Natural killer cell treated with Interleukin-12 subunit alpha and Interleukin-12 subunit beta and Interleukin-15 and Interleukin-18, amount 100 ng/mL, for 72 hours (primary cell): ENCODE measurements around the gene PLA1A. TPM values are rescaled to one million over a fixed set of nuclear protein-coding genes. Genes with fewer than 3 reads are reported as not detected.

Experiments used
- ATAC-seq, 2 donors: fragments of 150-1000 bp; cut with Tn5 transposase in 1 of 2; sonication (Bioruptor Pico), chemical (Tn5 transposase) in 1 of 2; 2 replicates each; pipeline ENCODE4 v1.10.0; 2021
- DNase-seq: peaks from one replicate; pipeline ENCODE4 v3.0.0; 2022; ENCODE audit warnings: low spot score
- H3K27ac Mint-ChIP-seq, 2 donors: 1 replicate in 1 of 2; 2 replicates in 1 of 2; pipeline ENCODE4 v1.8.0; 2022; ENCODE audit warnings: mixed read lengths in 2 of 2, mild to moderate bottlenecking in 1 of 2, moderate library complexity in 1 of 2
- H3K27me3 Mint-ChIP-seq, 2 donors: 1 replicate in 1 of 2; 2 replicates in 1 of 2; pipeline ENCODE4 v1.8.0; 2022; ENCODE audit warnings: mixed read lengths in 2 of 2
- H3K36me3 Mint-ChIP-seq: one replicate; pipeline ENCODE4 v1.8.0; 2022; ENCODE audit warnings: mixed read lengths
- H3K4me1 Mint-ChIP-seq, 2 donors: 1 replicate in 1 of 2; 2 replicates in 1 of 2; pipeline ENCODE4 v1.8.0; 2022; ENCODE audit warnings: low read depth in 2 of 2, mixed read lengths in 2 of 2, mild to moderate bottlenecking in 1 of 2
- H3K4me3 Mint-ChIP-seq: one replicate; pipeline ENCODE4 v1.8.0; 2022; ENCODE audit warnings: mixed read lengths
- H3K9me3 Mint-ChIP-seq: 2 replicates; pipeline ENCODE4 v1.8.0; 2022; ENCODE audit warnings: mixed read lengths
- total RNA-seq, 2 donors: library from RNA; stranded (reverse); gene quantifications; one replicate each; pipeline ENCODE4 v1.2.3, GENCODE V29; 2022

PLA1A gene
- total RNA-seq, 2 donors from 2014 or later = 0.19 TPM; not detected in 1

DNA sequence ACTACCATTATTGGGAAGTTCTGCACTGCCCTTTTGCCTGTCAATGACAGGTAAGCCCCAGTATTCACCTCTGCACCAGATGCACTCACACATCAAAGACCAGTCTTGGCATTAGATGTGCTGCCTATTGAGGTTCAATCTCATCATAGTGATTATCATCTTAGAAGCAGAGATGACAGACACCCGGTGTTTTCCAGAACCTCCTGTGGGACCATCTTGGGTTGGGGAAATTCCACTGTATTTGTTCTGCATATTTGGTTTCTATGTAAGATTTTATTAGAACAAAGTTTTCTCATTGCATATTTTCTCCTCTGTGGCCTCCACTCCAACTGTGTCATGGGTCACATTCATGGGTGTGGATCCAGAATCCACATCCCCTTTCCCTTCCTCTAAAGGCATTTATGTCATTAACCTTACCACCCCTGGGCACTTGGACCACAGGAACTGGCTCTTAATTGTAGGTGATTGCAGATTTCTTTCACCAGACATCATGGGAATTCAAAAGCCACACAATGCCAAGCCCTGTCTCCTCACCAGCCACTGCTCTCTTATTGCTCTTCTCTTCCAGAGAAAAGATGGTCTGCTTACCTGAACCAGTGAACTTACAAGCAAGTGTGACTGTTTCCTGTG, 31.2 kb downstream of the PLA1A start:
- H3K36me3 Mint-ChIP-seq = no peaks in the 10 kb centered on the region
- peaks cover 17 to 21% of the 10 kb centered on the region in 2 donors for H3K4me1 Mint-ChIP-seq
- no peak for DNase-seq
- peaks cover 0 to 17% of the 10 kb centered on the region in 2 donors for H3K27me3 Mint-ChIP-seq
- H3K4me3 Mint-ChIP-seq = no peak overlapping the region
- H3K27ac Mint-ChIP-seq = no peak overlapping the region
- ATAC-seq = no peak
- H3K9me3 Mint-ChIP-seq = no peaks in the 10 kb centered on the region

DNA sequence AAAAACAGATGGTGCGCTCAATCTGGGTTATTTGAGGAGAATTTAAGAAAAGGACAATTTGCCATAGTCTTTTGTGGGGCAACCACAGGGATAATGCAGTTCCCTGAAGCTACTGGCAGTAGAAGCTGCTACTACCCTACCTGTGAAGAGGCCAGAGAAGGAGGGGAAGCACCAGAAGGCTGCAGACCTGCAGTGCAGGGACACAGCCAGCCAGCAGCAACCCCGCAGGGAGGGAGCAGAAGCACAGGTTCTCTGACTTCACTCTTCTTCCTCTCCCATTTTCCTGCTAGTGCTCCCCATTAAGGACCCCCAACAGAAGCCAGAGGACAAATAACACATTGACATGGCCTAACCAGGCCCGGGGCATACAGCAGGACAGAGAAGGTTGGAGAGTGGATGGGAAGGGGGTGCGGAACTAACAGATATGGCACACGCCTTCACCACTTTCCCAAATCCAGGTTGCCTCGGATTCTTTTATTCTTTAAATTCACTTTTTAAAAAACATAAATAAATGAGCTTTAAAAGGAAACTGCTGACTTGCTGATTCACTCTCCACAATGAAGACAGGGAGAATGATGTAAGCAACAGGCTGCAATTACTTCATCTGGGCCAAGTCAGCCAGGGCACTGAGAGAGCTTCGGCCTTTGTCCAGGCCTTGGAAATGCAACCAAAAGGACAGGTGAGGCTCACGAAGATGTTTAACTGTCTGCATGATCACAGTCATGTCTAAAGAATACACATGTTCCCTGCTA, 32.6 kb downstream of the PLA1A start:
- DNase-seq = no peak
- no peaks in the 10 kb centered on the region for H3K36me3 Mint-ChIP-seq
- H3K27me3 Mint-ChIP-seq = peaks cover 0 to 14% of the 10 kb centered on the region in 2 donors
- no peak overlapping the region for H3K4me3 Mint-ChIP-seq
- H3K9me3 Mint-ChIP-seq = no peaks in the 10 kb centered on the region
- no peak overlapping the region for H3K27ac Mint-ChIP-seq
- peaks cover 14 to 21% of the 10 kb centered on the region in 2 donors for H3K4me1 Mint-ChIP-seq
- ATAC-seq = no peak

DNA sequence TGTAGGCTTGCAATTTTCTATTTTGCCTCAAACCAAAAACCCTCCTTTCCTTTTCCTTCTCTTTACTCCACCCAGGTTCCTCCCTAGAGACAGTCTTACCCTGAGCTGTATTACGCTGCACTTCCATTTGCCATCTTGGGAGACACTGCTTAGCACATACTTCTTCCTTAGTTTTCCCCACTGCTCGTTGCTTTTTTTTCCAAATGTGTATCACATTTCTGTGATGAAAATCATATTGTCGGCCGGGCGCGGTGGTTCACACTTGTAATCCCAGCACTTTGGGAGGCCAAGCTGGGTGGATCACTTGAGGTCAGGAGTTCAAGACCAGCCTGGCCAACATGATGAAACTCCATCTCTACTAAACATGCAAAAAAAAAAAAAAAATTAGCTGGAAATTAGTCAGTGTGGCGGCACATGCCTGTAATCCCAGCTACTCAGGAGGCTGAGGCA, 33.2 kb downstream of the PLA1A start:
- no peaks in the 10 kb centered on the region for H3K9me3 Mint-ChIP-seq
- H3K36me3 Mint-ChIP-seq = no peaks in the 10 kb centered on the region
- DNase-seq (no peak), ATAC-seq (no peak)
- H3K4me1 Mint-ChIP-seq = peaks cover 14 to 21% of the 10 kb centered on the region in 2 donors
- peaks cover 0 to 12% of the 10 kb centered on the region in 2 donors for H3K27me3 Mint-ChIP-seq
- no peak overlapping the region for H3K4me3 Mint-ChIP-seq
- no peak overlapping the region for H3K27ac Mint-ChIP-seq

DNA sequence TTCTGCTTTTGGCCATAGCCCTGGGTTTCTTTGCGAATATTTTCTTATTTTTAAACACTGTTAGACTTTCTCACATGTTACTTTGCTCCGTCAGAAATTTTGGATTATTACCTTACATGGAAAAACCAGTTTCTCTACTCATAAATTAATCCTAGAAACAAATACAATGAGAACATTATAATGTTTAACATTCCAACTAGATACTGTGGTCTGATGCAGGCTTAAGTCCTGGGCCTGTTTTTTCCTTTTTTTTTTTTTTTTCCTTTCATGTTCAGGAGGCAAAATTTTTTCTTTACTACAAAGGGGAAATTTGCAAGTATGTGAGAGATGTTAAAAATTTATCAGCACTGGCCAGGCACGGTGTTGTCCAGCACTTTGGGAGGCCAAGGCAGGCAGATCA, 33.8 kb downstream of the PLA1A start:
- Mint-ChIP-seq H3K9me3 (no peaks in the 10 kb centered on the region), H3K4me3 (no peak overlapping the region), H3K27ac (no peak overlapping the region), H3K4me1 (peaks cover 14 to 15% of the 10 kb centered on the region in 2 donors), H3K36me3 (no peaks in the 10 kb centered on the region), H3K27me3 (peaks cover 0 to 12% of the 10 kb centered on the region in 2 donors)
- DNase-seq (no peak), ATAC-seq (no peak)

DNA sequence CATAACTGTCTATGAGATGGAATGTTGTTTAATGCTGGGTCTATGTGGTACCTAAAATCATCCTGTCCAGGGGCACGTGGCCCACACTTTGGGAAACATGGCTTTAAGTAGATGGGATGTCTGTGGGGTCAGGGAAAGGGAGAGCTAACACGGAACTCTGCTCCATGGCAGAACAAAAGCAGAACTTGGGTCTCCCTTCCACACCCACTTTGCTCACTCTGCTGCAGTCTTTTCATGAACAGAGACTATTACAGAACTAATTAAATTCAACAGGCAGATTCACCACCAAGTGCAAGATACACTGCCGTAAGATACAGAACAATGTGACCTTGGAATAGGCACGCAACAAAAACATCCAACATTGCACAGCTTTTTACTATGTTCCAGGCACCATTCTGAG, 34.5 kb downstream of the PLA1A start:
- no peak for DNase-seq
- H3K9me3 Mint-ChIP-seq = no peaks in the 10 kb centered on the region
- H3K4me1 Mint-ChIP-seq = peaks cover 9 to 16% of the 10 kb centered on the region in 2 donors
- peaks cover 0 to 12% of the 10 kb centered on the region in 2 donors for H3K27me3 Mint-ChIP-seq
- no peak overlapping the region for H3K27ac Mint-ChIP-seq
- no peak overlapping the region for H3K4me3 Mint-ChIP-seq
- ATAC-seq = no peak
- no peaks in the 10 kb centered on the region for H3K36me3 Mint-ChIP-seq

DNA sequence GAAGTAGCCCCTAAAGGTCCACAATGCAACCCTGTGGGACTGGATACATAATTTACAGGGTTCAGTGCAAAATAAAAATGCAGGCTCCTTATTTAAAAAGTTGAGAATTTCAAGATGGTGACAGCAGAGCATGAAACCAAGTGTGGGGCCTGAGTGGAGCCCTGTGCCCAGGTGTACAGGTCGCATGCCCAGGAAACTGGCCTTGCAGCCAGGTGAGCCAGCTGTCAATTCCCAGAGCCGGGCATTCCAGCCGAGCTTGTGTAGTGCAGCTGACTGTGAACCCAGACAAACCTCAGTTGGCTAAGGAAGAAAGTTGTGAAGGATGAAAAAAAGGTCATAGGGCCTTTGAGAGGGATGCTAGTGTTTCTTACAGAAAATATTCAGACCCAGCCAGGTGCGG, 35.1 kb downstream of the PLA1A start:
- H3K9me3 Mint-ChIP-seq = no peaks in the 10 kb centered on the region
- ATAC-seq (no peak), DNase-seq (no peak)
- no peaks in the 10 kb centered on the region for H3K36me3 Mint-ChIP-seq
- H3K27ac Mint-ChIP-seq = peak overlapping the region in 1 of 2 donors; percentile 12
- no peak overlapping the region for H3K4me3 Mint-ChIP-seq
- H3K4me1 Mint-ChIP-seq = peaks cover 10 to 15% of the 10 kb centered on the region in 2 donors
- peaks cover 0 to 12% of the 10 kb centered on the region in 2 donors for H3K27me3 Mint-ChIP-seq

DNA sequence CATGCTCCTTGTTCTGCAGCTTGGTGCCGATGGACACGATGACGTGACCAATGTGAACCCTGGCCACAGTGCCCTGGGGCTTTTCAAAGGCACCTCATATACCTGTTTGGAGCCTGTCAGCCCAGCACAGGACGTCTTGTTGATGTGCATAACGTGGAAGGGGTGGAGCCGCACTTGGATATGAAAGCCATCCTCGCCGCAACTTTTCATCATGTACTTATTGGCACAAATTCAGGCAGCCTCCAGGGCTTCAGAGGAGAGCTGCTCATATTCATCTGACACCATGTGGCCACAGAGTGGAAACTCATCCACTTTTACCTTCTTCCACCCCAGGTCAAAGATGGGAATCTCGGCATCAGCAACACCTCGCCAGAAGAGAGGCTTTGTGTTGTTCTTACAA, 38.0 kb downstream of the PLA1A start:
- H3K27ac Mint-ChIP-seq = no peak overlapping the region
- H3K9me3 Mint-ChIP-seq = peaks cover 4% of the 10 kb centered on the region
- peaks cover 0 to 5% of the 10 kb centered on the region in 2 donors for H3K27me3 Mint-ChIP-seq
- H3K36me3 Mint-ChIP-seq = peaks cover 10% of the 10 kb centered on the region
- ATAC-seq = no peak
- no peak for DNase-seq
- peaks cover 24 to 30% of the 10 kb centered on the region in 2 donors for H3K4me1 Mint-ChIP-seq
- no peak overlapping the region for H3K4me3 Mint-ChIP-seq

DNA sequence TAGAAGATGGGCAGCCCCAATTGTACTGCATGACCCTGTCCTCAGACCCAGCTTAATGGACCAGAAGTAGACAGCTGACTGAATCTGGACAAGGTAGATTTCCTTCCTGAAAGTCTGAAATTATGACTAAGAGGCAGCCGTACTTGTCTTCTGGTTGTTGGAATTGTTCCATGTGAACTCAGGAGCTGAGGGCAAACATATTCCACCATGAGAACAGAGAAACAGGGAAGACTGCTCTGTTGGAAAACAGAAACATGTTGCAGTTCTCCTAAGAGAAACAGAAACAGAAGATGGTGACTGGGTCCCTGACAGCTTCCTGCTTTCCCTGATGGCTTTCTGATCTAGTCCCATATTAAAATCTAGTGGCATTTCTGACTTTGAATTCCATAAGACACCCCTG, 38.6 kb downstream of the PLA1A start:
- Mint-ChIP-seq H3K9me3 (peaks cover 4% of the 10 kb centered on the region), H3K27me3 (peaks cover 0 to 2% of the 10 kb centered on the region in 2 donors), H3K4me1 (peaks cover 24 to 30% of the 10 kb centered on the region in 2 donors), H3K4me3 (no peak overlapping the region), H3K36me3 (peaks cover 10% of the 10 kb centered on the region), H3K27ac (peak overlapping the region in 1 of 2 donors; percentile 85)
- ATAC-seq (no peak), DNase-seq (no peak)

DNA sequence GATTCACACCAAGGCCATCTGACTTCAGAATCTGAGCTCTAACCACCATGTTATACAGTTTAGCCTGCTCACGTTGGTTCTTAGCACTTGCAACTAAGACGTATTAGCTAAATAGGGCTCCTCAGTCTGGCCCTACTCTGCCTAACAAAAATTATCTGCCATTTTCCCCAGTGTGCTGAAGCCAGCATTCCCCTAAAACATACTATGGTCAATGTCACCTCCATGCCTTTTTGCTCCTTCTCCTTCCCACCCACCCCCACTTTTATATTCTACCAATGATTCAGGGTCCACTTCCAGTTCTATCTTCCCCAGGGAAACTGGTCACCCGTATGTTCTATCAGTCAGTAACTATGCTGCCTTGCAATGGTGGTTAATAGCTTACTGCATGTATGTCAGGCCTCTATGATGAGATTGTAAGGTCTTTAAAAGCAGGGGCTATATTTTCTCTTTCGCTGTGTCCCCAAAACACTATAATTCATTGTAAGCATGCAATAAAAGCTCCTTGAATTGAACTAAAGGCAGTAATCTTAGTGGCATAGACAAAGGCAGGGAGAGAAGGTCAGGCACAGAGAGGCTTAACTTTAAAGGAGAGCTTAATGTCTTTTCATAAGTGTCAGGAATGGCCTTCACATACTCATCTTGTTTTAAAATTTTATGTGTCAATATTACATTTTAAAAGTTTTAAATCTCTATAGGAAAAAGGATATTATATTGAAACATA, 39.4 kb downstream of the PLA1A start:
- Mint-ChIP-seq H3K9me3 (peaks cover 4% of the 10 kb centered on the region), H3K27me3 (peaks cover 0 to 2% of the 10 kb centered on the region in 2 donors), H3K36me3 (peaks cover 10% of the 10 kb centered on the region), H3K4me1 (peaks cover 24 to 30% of the 10 kb centered on the region in 2 donors), H3K4me3 (no peak overlapping the region), H3K27ac (peak overlapping the region; percentile 85 to 95)
- ATAC-seq = no peak
- no peak for DNase-seq

DNA sequence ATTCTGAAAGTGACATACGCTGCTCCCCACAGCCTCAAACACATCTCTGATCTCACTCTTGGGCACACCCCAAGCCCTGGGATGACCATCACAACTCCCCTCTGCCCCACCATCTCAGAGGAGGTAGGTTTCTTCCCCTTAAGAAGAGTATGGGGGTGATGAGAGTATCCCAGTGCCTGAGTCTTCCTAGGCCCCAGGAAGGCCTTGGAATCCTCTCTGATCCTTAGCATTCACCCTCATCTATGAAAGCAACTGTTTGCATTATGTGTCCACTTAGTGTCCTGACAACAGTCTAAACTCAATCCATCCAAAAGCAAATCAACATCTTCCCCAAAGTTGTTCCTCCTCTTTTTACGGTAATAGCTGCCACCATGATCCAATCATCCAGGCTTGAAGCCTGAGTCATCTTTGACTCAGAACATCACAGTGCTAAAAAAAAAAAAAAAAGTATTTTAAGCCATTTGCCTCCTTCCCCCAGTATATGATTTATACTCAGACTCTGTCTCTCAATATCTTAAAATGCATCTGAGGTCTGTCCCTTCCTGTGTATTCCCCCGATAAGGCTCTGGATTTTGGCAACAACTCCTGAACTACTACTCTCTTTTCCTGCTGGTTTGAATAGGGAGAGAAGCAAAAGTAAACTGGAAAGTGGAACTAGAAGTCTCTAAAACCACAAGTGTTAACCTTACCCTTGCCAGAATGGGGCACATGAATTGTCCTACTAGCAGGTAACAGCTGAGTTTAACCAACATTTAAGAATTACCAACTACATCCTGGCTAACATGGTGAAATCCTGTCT, 40.2 kb downstream of the PLA1A start:
- peaks cover 10% of the 10 kb centered on the region for H3K36me3 Mint-ChIP-seq
- peaks cover 0 to under 1% of the 10 kb centered on the region in 2 donors for H3K27me3 Mint-ChIP-seq
- peak overlapping the region; percentile 85 to 95 for H3K27ac Mint-ChIP-seq
- H3K4me3 Mint-ChIP-seq = peak overlapping the region; percentile 58
- ATAC-seq (peak; percentile 73 to 84), DNase-seq (no peak)
- peaks cover 24 to 30% of the 10 kb centered on the region in 2 donors for H3K4me1 Mint-ChIP-seq
- H3K9me3 Mint-ChIP-seq = peaks cover 4% of the 10 kb centered on the region

DNA sequence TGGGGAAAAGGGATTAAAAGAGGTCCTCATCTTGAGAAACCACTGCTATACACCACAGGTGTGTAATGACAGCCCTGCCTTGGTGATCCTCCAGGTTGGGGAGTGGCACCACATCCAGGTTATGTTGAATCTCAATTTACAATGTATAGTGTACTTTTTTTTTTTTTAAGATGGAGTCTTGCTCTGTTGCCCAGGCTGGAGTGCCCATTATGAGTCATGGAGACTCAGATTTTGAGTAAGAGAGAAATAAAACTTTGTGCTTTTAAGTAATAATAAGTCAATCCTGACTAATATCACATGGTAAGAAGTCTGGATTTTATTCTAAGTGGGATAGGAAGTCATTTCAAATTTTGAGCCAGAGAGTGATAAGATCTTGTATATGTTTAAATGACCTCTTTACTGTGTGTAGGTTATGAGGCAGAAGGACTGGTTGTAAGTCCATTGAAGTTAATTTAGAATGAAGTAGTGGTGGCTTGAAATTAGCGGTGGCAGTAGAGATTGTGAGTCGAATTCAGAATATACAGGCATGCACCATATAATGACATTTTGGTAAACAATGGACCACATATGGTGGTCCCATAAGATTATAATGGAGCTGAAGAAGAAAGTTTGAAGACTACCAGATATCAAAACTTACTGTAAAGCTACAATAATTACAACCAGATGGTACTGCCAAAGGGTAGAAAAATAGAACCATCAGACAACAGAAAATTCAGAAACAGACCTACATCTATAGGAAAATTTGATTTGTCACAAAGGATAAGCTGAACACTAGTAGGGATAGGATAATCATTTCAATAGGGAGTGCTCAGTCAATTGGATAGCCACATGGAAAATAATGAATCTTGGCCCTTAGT, 42.0 kb downstream of the PLA1A start:
- peak overlapping the region; percentile 85 to 95 for H3K27ac Mint-ChIP-seq
- peak in 1 of 2 donors; percentile 46 for ATAC-seq
- peak overlapping the region; percentile 58 for H3K4me3 Mint-ChIP-seq
- no peaks in the 10 kb centered on the region for H3K27me3 Mint-ChIP-seq
- peaks cover 24 to 30% of the 10 kb centered on the region in 2 donors for H3K4me1 Mint-ChIP-seq
- peaks cover 10% of the 10 kb centered on the region for H3K36me3 Mint-ChIP-seq
- peaks cover 4% of the 10 kb centered on the region for H3K9me3 Mint-ChIP-seq
- DNase-seq = no peak

DNA sequence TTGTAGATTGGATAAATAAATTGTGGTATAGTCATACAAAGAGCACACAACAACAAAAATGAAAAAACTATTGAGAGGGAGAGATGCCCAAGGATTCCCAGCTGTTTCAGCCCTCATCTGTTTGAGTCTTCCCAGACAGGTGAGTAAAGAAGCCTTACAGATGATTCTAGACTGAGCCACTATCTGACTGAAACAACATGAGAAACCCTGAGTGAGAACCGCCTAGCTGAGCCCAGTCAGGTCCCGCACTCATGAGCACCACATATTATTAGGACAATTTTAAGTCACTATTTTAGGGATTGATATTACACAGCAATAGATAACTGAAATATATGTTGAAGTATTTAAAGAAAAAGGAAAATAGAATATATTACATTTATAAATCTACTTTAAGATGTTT, 43.7 kb downstream of the PLA1A start:
- ATAC-seq = no peak
- H3K4me3 Mint-ChIP-seq = no peak overlapping the region
- H3K27me3 Mint-ChIP-seq = no peaks in the 10 kb centered on the region
- DNase-seq = no peak
- peaks cover 10% of the 10 kb centered on the region for H3K36me3 Mint-ChIP-seq
- no peak overlapping the region for H3K27ac Mint-ChIP-seq
- H3K4me1 Mint-ChIP-seq = peaks cover 24 to 30% of the 10 kb centered on the region in 2 donors
- peaks cover 4% of the 10 kb centered on the region for H3K9me3 Mint-ChIP-seq
